H9 (cell line): ENCODE results near the gene SP2. TPM values are rescaled to one million over a fixed set of nuclear protein-coding genes. Genes with fewer than 3 reads are reported as not detected.

Experiments used
- DNase-seq: peaks from one replicate; pipeline ENCODE4 v3.0.0-alpha.2; 2017
- H2AFZ ChIP-seq: one replicate; pipeline ENCODE4 v1.6.1; 2013; ENCODE audit warnings: mild to moderate bottlenecking, low read length, control low read depth, moderate library complexity
- H2AK5ac ChIP-seq: 2 replicates; pipeline ENCODE4 v1.6.1; 2013; ENCODE audit warnings: low read length, control low read depth, mixed read lengths; ENCODE audit not compliant: insufficient read length
- H2BK120ac ChIP-seq: one replicate; pipeline ENCODE4 v1.6.1; 2013; ENCODE audit warnings: low read depth, mild to moderate bottlenecking, low read length, control low read depth, inconsistent platforms; ENCODE audit not compliant: poor library complexity, severe bottlenecking
- H2BK12ac ChIP-seq: 2 replicates; pipeline ENCODE4 v1.6.1; 2013; ENCODE audit warnings: low read length, control low read depth, mixed read lengths, low read depth; ENCODE audit not compliant: insufficient read length
- H2BK15ac ChIP-seq: 2 replicates; pipeline ENCODE4 v1.6.1; 2013; ENCODE audit warnings: low read depth, low read length, control low read depth
- H2BK20ac ChIP-seq: one replicate; pipeline ENCODE4 v1.6.1; 2013; ENCODE audit warnings: low read depth, mild to moderate bottlenecking, low read length, control low read depth, inconsistent platforms; ENCODE audit not compliant: poor library complexity, severe bottlenecking
- H2BK5ac ChIP-seq: 2 replicates; pipeline ENCODE4 v1.6.1; 2013; ENCODE audit warnings: low read length, control low read depth, mixed read lengths; ENCODE audit not compliant: insufficient read length
- H3K14ac ChIP-seq: 2 replicates; pipeline ENCODE4 v1.6.1; 2013; ENCODE audit warnings: low read length, control low read depth; ENCODE audit not compliant: insufficient read depth
- H3K18ac ChIP-seq: 2 replicates; pipeline ENCODE4 v1.6.1; 2013; ENCODE audit warnings: low read depth, mild to moderate bottlenecking, mixed read lengths, low read length, control low read depth; ENCODE audit not compliant: insufficient read length
- H3K23ac ChIP-seq: 2 replicates; pipeline ENCODE4 v1.6.1; 2013; ENCODE audit warnings: low read length, control low read depth, mixed read lengths, low read depth; ENCODE audit not compliant: insufficient read length
- H3K23me2 ChIP-seq: 2 replicates; pipeline ENCODE4 v1.6.1; 2013; ENCODE audit warnings: low read depth, mild to moderate bottlenecking, mixed read lengths, low read length, control low read depth; ENCODE audit not compliant: insufficient read length, poor library complexity, severe bottlenecking
- H3K27ac ChIP-seq: 2 replicates; pipeline ENCODE4 v1.5.1; 2013; ENCODE audit warnings: low read length, control low read depth, mixed read lengths, low read depth; ENCODE audit not compliant: insufficient read length
- H3K27me3 ChIP-seq: 2 replicates; pipeline ENCODE4 v1.6.1; 2013; ENCODE audit warnings: low read length, control low read depth, inconsistent platforms; ENCODE audit not compliant: insufficient read depth
- H3K4ac ChIP-seq: 2 replicates; pipeline ENCODE4 v1.6.1; 2013; ENCODE audit warnings: low read depth, mild to moderate bottlenecking, control low read depth, inconsistent platforms, low read length, moderate library complexity
- H3K4me1 ChIP-seq: 2 replicates; pipeline ENCODE4 v1.6.1; 2013; ENCODE audit warnings: low read length, control low read depth, inconsistent platforms; ENCODE audit not compliant: insufficient read depth
- H3K4me2 ChIP-seq: 2 replicates; pipeline ENCODE4 v1.6.1; 2013; ENCODE audit warnings: low read length, control low read depth, mixed read lengths; ENCODE audit not compliant: insufficient read length, insufficient read depth
- H3K56ac ChIP-seq: 2 replicates; pipeline ENCODE4 v1.6.1; 2013; ENCODE audit warnings: low read depth, mild to moderate bottlenecking, mixed read lengths, low read length, control low read depth; ENCODE audit not compliant: insufficient read length
- H3K79me1 ChIP-seq: 2 replicates; pipeline ENCODE4 v1.6.1; 2013; ENCODE audit warnings: low read depth, mild to moderate bottlenecking, moderate library complexity, low read length, control low read depth, inconsistent platforms; ENCODE audit not compliant: insufficient read depth, poor library complexity, severe bottlenecking
- H3K79me2 ChIP-seq: 2 replicates; pipeline ENCODE4 v1.6.1; 2013; ENCODE audit warnings: low read length, control low read depth, inconsistent platforms; ENCODE audit not compliant: insufficient read depth
- H3K9ac ChIP-seq: 2 replicates; pipeline ENCODE4 v1.6.1; 2013; ENCODE audit warnings: low read length, control low read depth, mixed read lengths; ENCODE audit not compliant: insufficient read length; ENCODE audit errors: extremely low read depth
- H3K9me3 ChIP-seq: one replicate; pipeline ENCODE4 v1.6.1; 2013; ENCODE audit warnings: low read depth, low read length, inconsistent platforms; ENCODE audit not compliant: control insufficient read depth
- H3T11ph ChIP-seq: one replicate; pipeline ENCODE4 v1.6.1; 2013; ENCODE audit warnings: mild to moderate bottlenecking, low read length, control low read depth, inconsistent platforms
- H4K20me1 ChIP-seq: one replicate; pipeline ENCODE4 v1.6.1; 2013; ENCODE audit not compliant: control insufficient read depth, insufficient read length, insufficient read depth
- H4K5ac ChIP-seq: 2 replicates; pipeline ENCODE4 v1.6.1; 2013; ENCODE audit warnings: low read depth, mild to moderate bottlenecking, mixed read lengths, low read length, control low read depth; ENCODE audit not compliant: insufficient read length
- H4K8ac ChIP-seq: replicated peaks from 2 replicates; pipeline ENCODE4 v1.6.1; 2013; ENCODE audit warnings: low read length, control low read depth, mixed read lengths, low read depth; ENCODE audit not compliant: insufficient read length
- H4K91ac ChIP-seq: 2 replicates; pipeline ENCODE4 v1.6.1; 2013; ENCODE audit warnings: low read depth, mild to moderate bottlenecking, moderate library complexity, mixed read lengths, low read length, control low read depth; ENCODE audit not compliant: insufficient read length
- H3K27ac Mint-ChIP-seq, 3 experiments: 2 replicates in 2 of 3; 3 replicates in 1 of 3; pipeline ENCODE4 v1.8.0; 2020 to 2021; ENCODE audit warnings: mixed read lengths in 3 of 3, mild to moderate bottlenecking in 1 of 3, moderate library complexity in 1 of 3
- H3K27me3 Mint-ChIP-seq: 2 replicates; pipeline ENCODE4 v1.8.0; 2021; ENCODE audit warnings: low read depth, mild to moderate bottlenecking, moderate library complexity, mixed read lengths
- H3K36me3 Mint-ChIP-seq, 3 experiments: 2 replicates in 2 of 3; 3 replicates in 1 of 3; pipeline ENCODE4 v1.8.0; 2020 to 2021; ENCODE audit warnings: low read depth in 3 of 3, mixed read lengths in 3 of 3; ENCODE audit not compliant: insufficient read depth in 1 of 3
- H3K4me1 Mint-ChIP-seq, 2 experiments: 2 replicates each; pipeline ENCODE4 v1.8.0; 2020; ENCODE audit warnings: mixed read lengths in 2 of 2
- H3K4me3 Mint-ChIP-seq, 2 experiments: 2 replicates in 1 of 2; 3 replicates in 1 of 2; pipeline ENCODE4 v1.8.0; 2020 to 2021; ENCODE audit warnings: mild to moderate bottlenecking in 2 of 2, mixed read lengths in 2 of 2, moderate library complexity in 1 of 2
- H3K9me3 Mint-ChIP-seq, 2 experiments: 2 replicates in 1 of 2; 3 replicates in 1 of 2; pipeline ENCODE4 v1.8.0; 2020; ENCODE audit warnings: mild to moderate bottlenecking in 2 of 2, mixed read lengths in 2 of 2, moderate library complexity in 1 of 2
- WGBS: extraction: QIAGEN DNeasy Blood & Tissue Kit; methylation state at CpG from one replicate; pipeline ENCODE4 v1.1.7; 2013; ENCODE audit warnings: missing lambda C conversion rate, low lambda C conversion rate, mixed read lengths; ENCODE audit not compliant: insufficient read length; ENCODE audit errors: extremely low coverage; 5-methylcytosine and 5-hydroxymethylcytosine counted together
- total RNA-seq: library from RNA; stranded (reverse); gene quantifications from 2 replicates; pipeline ENCODE4 v1.2.1, GENCODE V29; 2021
- TF ChIP-seq, protein P1 (sequence below): fragments of 200-600 bp; sonication (generic); conservative IDR thresholded peaks from 3 replicates; pipeline ENCODE4 v1.8.0; 2021; ENCODE audit warnings: antibody characterized with exemption, mild to moderate bottlenecking

Gene SP2
- total RNA-seq, 1 experiment from 2014 or later: 19.3 TPM

DNA sequence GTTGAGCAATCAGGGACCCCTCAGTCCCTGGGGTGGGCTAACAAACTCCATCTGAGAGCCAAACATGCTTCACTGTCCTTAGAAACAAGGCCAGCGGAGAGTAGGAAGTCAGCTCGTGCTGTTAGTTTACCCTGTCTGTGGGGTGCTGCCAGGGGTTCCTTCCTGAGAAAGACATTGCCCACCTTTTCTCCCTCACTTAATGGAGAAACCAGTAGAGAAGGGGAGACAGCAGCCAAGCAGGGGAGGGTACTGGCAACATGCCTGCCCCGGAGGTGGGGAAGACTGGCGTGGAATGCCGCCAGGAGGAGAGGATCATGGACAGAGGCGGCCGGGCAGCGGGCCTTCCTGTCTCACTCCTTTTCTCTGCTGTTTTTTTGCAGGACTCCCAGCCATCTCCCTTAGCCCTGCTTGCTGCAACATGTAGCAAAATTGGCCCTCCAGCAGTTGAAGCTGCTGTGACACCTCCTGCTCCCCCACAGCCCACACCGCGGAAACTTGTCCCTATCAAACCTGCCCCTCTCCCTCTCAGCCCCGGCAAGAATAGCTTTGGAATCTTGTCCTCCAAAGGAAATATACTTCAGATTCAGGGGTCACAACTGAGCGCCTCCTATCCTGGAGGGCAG lies 19.9 kb downstream of the SP2 start:
- H3K4me1 Mint-ChIP-seq: no peaks in the 10 kb centered on the region; a peak in 1 of 4 replicates
- no peaks in the 10 kb centered on the region for H4K20me1 ChIP-seq
- no peaks in the 10 kb centered on the region for H3K4me1 ChIP-seq
- H4K5ac ChIP-seq: no peak overlapping the region
- TF ChIP-seq, protein P1, sequence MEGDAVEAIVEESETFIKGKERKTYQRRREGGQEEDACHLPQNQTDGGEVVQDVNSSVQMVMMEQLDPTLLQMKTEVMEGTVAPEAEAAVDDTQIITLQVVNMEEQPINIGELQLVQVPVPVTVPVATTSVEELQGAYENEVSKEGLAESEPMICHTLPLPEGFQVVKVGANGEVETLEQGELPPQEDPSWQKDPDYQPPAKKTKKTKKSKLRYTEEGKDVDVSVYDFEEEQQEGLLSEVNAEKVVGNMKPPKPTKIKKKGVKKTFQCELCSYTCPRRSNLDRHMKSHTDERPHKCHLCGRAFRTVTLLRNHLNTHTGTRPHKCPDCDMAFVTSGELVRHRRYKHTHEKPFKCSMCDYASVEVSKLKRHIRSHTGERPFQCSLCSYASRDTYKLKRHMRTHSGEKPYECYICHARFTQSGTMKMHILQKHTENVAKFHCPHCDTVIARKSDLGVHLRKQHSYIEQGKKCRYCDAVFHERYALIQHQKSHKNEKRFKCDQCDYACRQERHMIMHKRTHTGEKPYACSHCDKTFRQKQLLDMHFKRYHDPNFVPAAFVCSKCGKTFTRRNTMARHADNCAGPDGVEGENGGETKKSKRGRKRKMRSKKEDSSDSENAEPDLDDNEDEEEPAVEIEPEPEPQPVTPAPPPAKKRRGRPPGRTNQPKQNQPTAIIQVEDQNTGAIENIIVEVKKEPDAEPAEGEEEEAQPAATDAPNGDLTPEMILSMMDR: no peak
- H3K27ac Mint-ChIP-seq: peak overlapping the region in 1 of 3 experiments; percentile 71; a peak in 3 of 7 replicates
- no peak overlapping the region for H4K8ac ChIP-seq
- no peak overlapping the region for H3K23ac ChIP-seq
- no peak overlapping the region for H3K4me3 Mint-ChIP-seq
- no peak overlapping the region for H3K4ac ChIP-seq
- no peak overlapping the region for H4K91ac ChIP-seq
- H3K14ac ChIP-seq: no peak overlapping the region
- H2BK12ac ChIP-seq: no peak overlapping the region
- H2BK15ac ChIP-seq: no peak overlapping the region
- no peaks in the 10 kb centered on the region for H3K79me1 ChIP-seq
- H3K56ac ChIP-seq: no peak overlapping the region
- H3K9me3 Mint-ChIP-seq: no peaks in the 10 kb centered on the region
- H3K18ac ChIP-seq: no peak overlapping the region
- H3K9me3 ChIP-seq: no peaks in the 10 kb centered on the region
- DNase-seq: no peak
- H3K36me3 Mint-ChIP-seq: peaks cover 0 to 22% (median 17%) of the 10 kb centered on the region in 3 experiments; a peak in 5 of 7 replicates
- WGBS: no CpG with 5 or more reads among the region's 12 CpGs
- H2AFZ ChIP-seq: no peak overlapping the region
- H2BK5ac ChIP-seq: no peak overlapping the region
- H2BK120ac ChIP-seq: no peak overlapping the region
- H3K79me2 ChIP-seq: no peaks in the 10 kb centered on the region
- H2BK20ac ChIP-seq: no peak overlapping the region
- H3T11ph ChIP-seq: no peak overlapping the region
- no peak overlapping the region for H3K27ac ChIP-seq
- no peak overlapping the region for H3K4me2 ChIP-seq
- no peak overlapping the region for H2AK5ac ChIP-seq
- no peaks in the 10 kb centered on the region for H3K23me2 ChIP-seq
- no peaks in the 10 kb centered on the region for H3K27me3 ChIP-seq
- H3K9ac ChIP-seq: no peak overlapping the region
- H3K27me3 Mint-ChIP-seq: no peaks in the 10 kb centered on the region
